ENCODE measurements around the gene PDZD2.

GRCh38 chr5:31984691-31985090 is 345.8 kb downstream of the PDZD2 start:
- TF ChIP-seq POLR2A (IDR thresholded peaks at IDR 0.05) = no peak
- TF ChIP-seq CTCF (IDR thresholded peaks at IDR 0.05) = no peak
- TF ChIP-seq POLR2AphosphoS5 (IDR thresholded peaks at IDR 0.05; ENCODE audit: insufficient read depth in 1 of 2, low read depth in 1 of 2) = no peak

Data from vagina (tissue), 2 donors.